ENCODE results near the gene ANKRD23.

The ANKRD23 gene

GRCh38 chr2:96875498-96876268 is 31.9 kb upstream of the ANKRD23 start:
- peak overlapping the region; percentile 70 for H3K9ac ChIP-seq (ENCODE audit: low read depth, low read length)
- H3K9me3 ChIP-seq (replicated peaks; ENCODE audit: low read length) = no peaks in the 10 kb centered on the region
- peak overlapping the region; percentile 39 for H3K4me2 ChIP-seq (ENCODE audit: low read length)
- H3K36me3 ChIP-seq (ENCODE audit: insufficient read depth, low read length) = no peaks in the 10 kb centered on the region
- peak overlapping the region; percentile 8 for H3K4me3 ChIP-seq (ENCODE audit: low read length)
- H3K27me3 ChIP-seq (ENCODE audit: control insufficient read depth, insufficient read depth, low read length) = no peaks in the 10 kb centered on the region
- peaks cover 66% of the 10 kb centered on the region for H3K4me1 ChIP-seq (ENCODE audit: control insufficient read depth, insufficient read depth, low read length)

GRCh38 chr2:96874198-96874831 is 30.5 kb upstream of the ANKRD23 start:
- Histone ChIP-seq H3K4me2 (ENCODE audit: low read length) (no peak overlapping the region), H3K4me1 (ENCODE audit: control insufficient read depth, insufficient read depth, low read length) (peaks cover 69% of the 10 kb centered on the region), H3K9me3 (replicated peaks; ENCODE audit: low read length) (no peaks in the 10 kb centered on the region), H3K36me3 (ENCODE audit: insufficient read depth, low read length) (no peaks in the 10 kb centered on the region), H3K9ac (ENCODE audit: low read depth, low read length) (no peak overlapping the region), H3K4me3 (ENCODE audit: low read length) (no peak overlapping the region), H3K27me3 (ENCODE audit: control insufficient read depth, insufficient read depth, low read length) (no peaks in the 10 kb centered on the region)

GRCh38 chr2:96873651-96874096 is 29.9 kb upstream of the ANKRD23 start:
- Histone ChIP-seq H3K9ac (ENCODE audit: low read depth, low read length) (no peak overlapping the region), H3K4me2 (ENCODE audit: low read length) (no peak overlapping the region), H3K9me3 (replicated peaks; ENCODE audit: low read length) (no peaks in the 10 kb centered on the region), H3K27me3 (ENCODE audit: control insufficient read depth, insufficient read depth, low read length) (no peaks in the 10 kb centered on the region), H3K36me3 (ENCODE audit: insufficient read depth, low read length) (no peaks in the 10 kb centered on the region), H3K4me3 (ENCODE audit: low read length) (no peak overlapping the region), H3K4me1 (ENCODE audit: control insufficient read depth, insufficient read depth, low read length) (peaks cover 65% of the 10 kb centered on the region)

GRCh38 chr2:96872591-96873349 is 28.9 kb upstream of the ANKRD23 start:
- peaks cover 56% of the 10 kb centered on the region for H3K4me1 ChIP-seq (ENCODE audit: control insufficient read depth, insufficient read depth, low read length)
- no peak overlapping the region for H3K4me3 ChIP-seq (ENCODE audit: low read length)
- no peaks in the 10 kb centered on the region for H3K9me3 ChIP-seq (replicated peaks; ENCODE audit: low read length)
- no peaks in the 10 kb centered on the region for H3K27me3 ChIP-seq (ENCODE audit: control insufficient read depth, insufficient read depth, low read length)
- peaks cover under 1% of the 10 kb centered on the region for H3K36me3 ChIP-seq (ENCODE audit: insufficient read depth, low read length)
- no peak overlapping the region for H3K9ac ChIP-seq (ENCODE audit: low read depth, low read length)
- H3K4me2 ChIP-seq (ENCODE audit: low read length) = peak overlapping the region; percentile 62

GRCh38 chr2:96870626-96871255 is 26.9 kb upstream of the ANKRD23 start:
- Histone ChIP-seq H3K9ac (ENCODE audit: low read depth, low read length) (peak overlapping the region; percentile 94), H3K4me1 (ENCODE audit: control insufficient read depth, insufficient read depth, low read length) (peaks cover 55% of the 10 kb centered on the region), H3K4me3 (ENCODE audit: low read length) (peak overlapping the region; percentile 88), H3K9me3 (replicated peaks; ENCODE audit: low read length) (no peaks in the 10 kb centered on the region), H3K4me2 (ENCODE audit: low read length) (peak overlapping the region; percentile 99), H3K27me3 (ENCODE audit: control insufficient read depth, insufficient read depth, low read length) (no peaks in the 10 kb centered on the region), H3K36me3 (ENCODE audit: insufficient read depth, low read length) (peaks cover 21% of the 10 kb centered on the region)

- H3K9ac ChIP-seq (ENCODE audit: low read depth, low read length) = peak within 1 kb of the TSS; percentile 94
- peaks cover 28% of the 10 kb centered on the region for H3K36me3 ChIP-seq (ENCODE audit: insufficient read depth, low read length)
- H3K27me3 ChIP-seq (ENCODE audit: control insufficient read depth, insufficient read depth, low read length) = no peaks in the 10 kb centered on the region
- H3K4me2 ChIP-seq (ENCODE audit: low read length) = peak within 1 kb of the TSS; percentile 99
- peak within 1 kb of the TSS; percentile 88 for H3K4me3 ChIP-seq (ENCODE audit: low read length)
- H3K9me3 ChIP-seq (replicated peaks; ENCODE audit: low read length) = no peaks in the 10 kb centered on the region
- H3K4me1 ChIP-seq (ENCODE audit: control insufficient read depth, insufficient read depth, low read length) = peaks cover 48% of the 10 kb centered on the region
These were observed 26.2 kb upstream of the ANKRD23 start, which contains the start of gene SEMA4C for GRCh38 chr2:96869822-96870625. Gene SEMA4C, minus strand, starts transcription at chr2:96870080. Its CDS starts 2,194 bp downstream, at chr2:96867886.

- Histone ChIP-seq H3K9ac (ENCODE audit: low read depth, low read length) (peak overlapping the region; percentile 94), H3K4me1 (ENCODE audit: control insufficient read depth, insufficient read depth, low read length) (peaks cover 41% of the 10 kb centered on the region), H3K27me3 (ENCODE audit: control insufficient read depth, insufficient read depth, low read length) (no peaks in the 10 kb centered on the region), H3K36me3 (ENCODE audit: insufficient read depth, low read length) (peaks cover 34% of the 10 kb centered on the region), H3K4me3 (ENCODE audit: low read length) (peak overlapping the region; percentile 88), H3K4me2 (ENCODE audit: low read length) (peak overlapping the region; percentile 99), H3K9me3 (replicated peaks; ENCODE audit: low read length) (no peaks in the 10 kb centered on the region)
These were observed 25.5 kb upstream of the ANKRD23 start for GRCh38 chr2:96869281-96869821.

- Histone ChIP-seq H3K4me3 (ENCODE audit: low read length) (peak overlapping the region; percentile 88), H3K4me2 (ENCODE audit: low read length) (peak overlapping the region; percentile 99), H3K9ac (ENCODE audit: low read depth, low read length) (peak overlapping the region; percentile 94), H3K36me3 (ENCODE audit: insufficient read depth, low read length) (peaks cover 41% of the 10 kb centered on the region), H3K4me1 (ENCODE audit: control insufficient read depth, insufficient read depth, low read length) (peaks cover 35% of the 10 kb centered on the region), H3K9me3 (replicated peaks; ENCODE audit: low read length) (no peaks in the 10 kb centered on the region), H3K27me3 (ENCODE audit: control insufficient read depth, insufficient read depth, low read length) (no peaks in the 10 kb centered on the region)
These were observed 24.9 kb upstream of the ANKRD23 start for GRCh38 chr2:96868555-96869280.

GRCh38 chr2:96867756-96868554 is 24.1 kb upstream of the ANKRD23 start:
- peak overlapping the region; percentile 88 for H3K4me3 ChIP-seq (ENCODE audit: low read length)
- peaks cover 27% of the 10 kb centered on the region for H3K4me1 ChIP-seq (ENCODE audit: control insufficient read depth, insufficient read depth, low read length)
- H3K9me3 ChIP-seq (replicated peaks; ENCODE audit: low read length) = no peaks in the 10 kb centered on the region
- no peaks in the 10 kb centered on the region for H3K27me3 ChIP-seq (ENCODE audit: control insufficient read depth, insufficient read depth, low read length)
- H3K9ac ChIP-seq (ENCODE audit: low read depth, low read length) = peak overlapping the region; percentile 94
- H3K4me2 ChIP-seq (ENCODE audit: low read length) = peak overlapping the region; percentile 99
- H3K36me3 ChIP-seq (ENCODE audit: insufficient read depth, low read length) = peaks cover 48% of the 10 kb centered on the region
